ENCODE data around the gene FILIP1.

DNA sequence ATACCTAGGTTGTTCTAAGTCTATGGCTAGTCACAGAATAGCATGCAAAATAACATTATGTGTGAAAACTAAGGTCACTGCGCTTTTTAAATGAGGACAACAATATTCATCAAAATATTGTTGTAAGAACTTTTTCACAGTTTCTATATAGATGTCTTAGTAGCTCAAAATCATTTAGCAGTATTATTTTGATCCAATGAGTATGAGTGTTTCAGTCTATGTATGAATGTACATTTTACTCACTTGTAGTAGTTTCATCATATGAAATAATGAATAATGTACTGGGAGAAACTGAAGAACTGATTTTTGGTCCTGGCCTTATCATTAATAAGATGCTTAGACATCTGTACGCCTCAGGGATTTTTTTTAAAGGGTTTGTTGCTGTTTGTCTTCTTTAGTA lies 192.5 kb downstream of the FILIP1 start:
- TF ChIP-seq, protein P1, sequence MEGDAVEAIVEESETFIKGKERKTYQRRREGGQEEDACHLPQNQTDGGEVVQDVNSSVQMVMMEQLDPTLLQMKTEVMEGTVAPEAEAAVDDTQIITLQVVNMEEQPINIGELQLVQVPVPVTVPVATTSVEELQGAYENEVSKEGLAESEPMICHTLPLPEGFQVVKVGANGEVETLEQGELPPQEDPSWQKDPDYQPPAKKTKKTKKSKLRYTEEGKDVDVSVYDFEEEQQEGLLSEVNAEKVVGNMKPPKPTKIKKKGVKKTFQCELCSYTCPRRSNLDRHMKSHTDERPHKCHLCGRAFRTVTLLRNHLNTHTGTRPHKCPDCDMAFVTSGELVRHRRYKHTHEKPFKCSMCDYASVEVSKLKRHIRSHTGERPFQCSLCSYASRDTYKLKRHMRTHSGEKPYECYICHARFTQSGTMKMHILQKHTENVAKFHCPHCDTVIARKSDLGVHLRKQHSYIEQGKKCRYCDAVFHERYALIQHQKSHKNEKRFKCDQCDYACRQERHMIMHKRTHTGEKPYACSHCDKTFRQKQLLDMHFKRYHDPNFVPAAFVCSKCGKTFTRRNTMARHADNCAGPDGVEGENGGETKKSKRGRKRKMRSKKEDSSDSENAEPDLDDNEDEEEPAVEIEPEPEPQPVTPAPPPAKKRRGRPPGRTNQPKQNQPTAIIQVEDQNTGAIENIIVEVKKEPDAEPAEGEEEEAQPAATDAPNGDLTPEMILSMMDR (IDR thresholded peaks at IDR 0.05): no peak
- TF ChIP-seq POLR2A (IDR thresholded peaks at IDR 0.05): no peak

Data from body of pancreas (tissue), 4 donors.